Body of pancreas (tissue), 4 donors: Measurements from ENCODE around the gene PDE1C. TPM values are rescaled to one million over a fixed set of nuclear protein-coding genes. Genes with fewer than 3 reads are reported as not detected.
"Not testable (repeated sequence)": the region's sequence is repeated elsewhere in the genome, so short reads cannot be mapped to it uniquely, and the experiment has no call there.

Experiments
- ATAC-seq: fragments of 150-250 bp; one replicate; pipeline ENCODE4 v1.9.1; 2016
- DNase-seq, 4 donors: peaks; one replicate each; pipeline ENCODE4 v3.0.0-alpha.2; 2019
- H3K27ac ChIP-seq, 4 donors: fragments of 200-600 bp; sonication (generic); 1 replicate in 3 of 4; 2 replicates in 1 of 4; pipeline versions ENCODE4 v1.5.1 to v1.6.1; 2016 to 2019; ENCODE audit warnings: mild to moderate bottlenecking in 1 of 4, mixed read lengths in 1 of 4, moderate library complexity in 1 of 4
- H3K27me3 ChIP-seq, 2 donors: fragments of 200-600 bp; sonication (generic); one replicate each; pipeline ENCODE4 v1.6.0; 2016; ENCODE audit warnings: mild to moderate bottlenecking in 1 of 2
- H3K36me3 ChIP-seq, 2 donors: fragments of 200-600 bp; sonication (generic); replicated peaks in 1 of 2; 2 replicates each; pipeline ENCODE4 v1.5.1; 2016; ENCODE audit warnings: low read depth in 2 of 2; ENCODE audit not compliant: insufficient read depth in 1 of 2
- H3K4me1 ChIP-seq: fragments of 200-600 bp; sonication (generic); one replicate; pipeline ENCODE4 v1.6.0; 2016
- H3K4me3 ChIP-seq, 2 donors: fragments of 200-600 bp; sonication (generic); 1 replicate in 1 of 2; 2 replicates in 1 of 2; pipeline ENCODE4 v1.5.1; 2016 to 2019
- H3K9me3 ChIP-seq, 3 donors: fragments of 200-600 bp; sonication (generic); 1 replicate in 2 of 3; 2 replicates in 1 of 3; pipeline ENCODE4 v1.5.1; 2016
- POLR2A ChIP-seq, 3 donors: fragments of 450-650 bp; IDR thresholded peaks; one replicate each; pipeline ENCODE4 v1.6.1; 2016; ENCODE audit warnings: antibody characterized with exemption in 3 of 3, mild to moderate bottlenecking in 2 of 3
- WGBS, 2 donors: methylation state at CpG; one replicate each; pipeline ENCODE4 v1.1.5; 2017; 5-methylcytosine and 5-hydroxymethylcytosine counted together
- intact Hi-C: fragments of 100-400 bp; cut with DNase I; formaldehyde crosslinking; loops from one replicate; pipeline ENCODE4 v1.15.1; 2023
- total RNA-seq, 2 donors: library from RNA; depleted of rRNA; stranded (reverse); fragments of >200 nt; gene quantifications; one replicate each; pipeline ENCODE4 v1.1.0, GENCODE V29; 2016
- TF ChIP-seq, protein P1 (sequence below), 7 experiments: fragments of 450-650 bp in 4 of 7; fragments of 200-600 bp in 3 of 7; sonication (generic) in 3 of 7; IDR thresholded peaks; one replicate each; pipeline ENCODE4 v1.5.1; 2016 to 2019; ENCODE audit warnings: antibody characterized with exemption in 7 of 7

The PDE1C gene
- total RNA-seq, 2 donors from 2014 or later = 1.8 to 4.9 TPM

- TF ChIP-seq, protein P1, sequence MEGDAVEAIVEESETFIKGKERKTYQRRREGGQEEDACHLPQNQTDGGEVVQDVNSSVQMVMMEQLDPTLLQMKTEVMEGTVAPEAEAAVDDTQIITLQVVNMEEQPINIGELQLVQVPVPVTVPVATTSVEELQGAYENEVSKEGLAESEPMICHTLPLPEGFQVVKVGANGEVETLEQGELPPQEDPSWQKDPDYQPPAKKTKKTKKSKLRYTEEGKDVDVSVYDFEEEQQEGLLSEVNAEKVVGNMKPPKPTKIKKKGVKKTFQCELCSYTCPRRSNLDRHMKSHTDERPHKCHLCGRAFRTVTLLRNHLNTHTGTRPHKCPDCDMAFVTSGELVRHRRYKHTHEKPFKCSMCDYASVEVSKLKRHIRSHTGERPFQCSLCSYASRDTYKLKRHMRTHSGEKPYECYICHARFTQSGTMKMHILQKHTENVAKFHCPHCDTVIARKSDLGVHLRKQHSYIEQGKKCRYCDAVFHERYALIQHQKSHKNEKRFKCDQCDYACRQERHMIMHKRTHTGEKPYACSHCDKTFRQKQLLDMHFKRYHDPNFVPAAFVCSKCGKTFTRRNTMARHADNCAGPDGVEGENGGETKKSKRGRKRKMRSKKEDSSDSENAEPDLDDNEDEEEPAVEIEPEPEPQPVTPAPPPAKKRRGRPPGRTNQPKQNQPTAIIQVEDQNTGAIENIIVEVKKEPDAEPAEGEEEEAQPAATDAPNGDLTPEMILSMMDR (IDR thresholded peaks at IDR 0.05) = no peak
- TF ChIP-seq POLR2A (IDR thresholded peaks at IDR 0.05) = no peak
- H3K27ac ChIP-seq = peak overlapping the region in 2 of 4 donors; percentile 3 to 25
- no peaks in the 10 kb centered on the region for H3K36me3 ChIP-seq
- DNase-seq = peak in 2 of 4 donors; percentile 8 to 11
- no peaks in the 10 kb centered on the region for H3K9me3 ChIP-seq
- H3K27me3 ChIP-seq = no peaks in the 10 kb centered on the region
- 37 to 40% methylated on average over 2 of the region's 2 CpGs for WGBS, 2 donors
- peaks cover 11% of the 10 kb centered on the region for H3K4me1 ChIP-seq
- H3K4me3 ChIP-seq = no peak overlapping the region
- intact Hi-C loops = no loop called here
- ATAC-seq = peak; percentile 30
Measured at GRCh38 chr7:32018845-32019578, 51.2 kb downstream of the PDE1C start.

GRCh38 chr7:32015133-32015532, 55.1 kb downstream of the PDE1C start:
- no peak overlapping the region for H3K4me3 ChIP-seq
- H3K4me1 ChIP-seq = peaks cover 11% of the 10 kb centered on the region
- no peak overlapping the region for H3K27ac ChIP-seq
- H3K9me3 ChIP-seq = no peaks in the 10 kb centered on the region
- no peak for DNase-seq
- WGBS, 2 donors = 83 to 84% methylated on average over 2 of the region's 2 CpGs
- intact Hi-C loops = no loop called here
- no peaks in the 10 kb centered on the region for H3K36me3 ChIP-seq
- TF ChIP-seq, protein P1 (IDR thresholded peaks at IDR 0.05) = no peak
- no peak for TF ChIP-seq POLR2A (IDR thresholded peaks at IDR 0.05)
- no peaks in the 10 kb centered on the region for H3K27me3 ChIP-seq
- no peak for ATAC-seq

DNA sequence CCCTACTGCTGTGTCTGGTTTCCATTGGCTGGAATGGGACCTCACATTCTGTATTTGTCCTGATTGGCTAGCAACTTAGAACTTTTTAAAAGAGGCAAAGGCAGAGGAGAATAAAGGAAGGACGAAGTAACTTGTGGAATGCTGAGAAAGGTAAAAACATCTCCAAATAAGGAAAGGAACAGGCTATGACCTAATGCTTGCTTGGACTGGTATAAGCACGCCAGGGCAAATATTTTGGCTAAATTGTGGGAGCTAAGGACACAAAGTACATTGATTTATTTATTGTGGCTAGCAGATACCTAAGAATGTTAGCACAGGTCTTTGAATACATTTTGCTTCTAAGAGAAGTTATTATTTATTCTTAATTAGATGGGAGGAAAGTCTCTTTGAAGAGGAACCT, 56.7 kb downstream of the PDE1C start:
- H3K27ac ChIP-seq, H3K4me1 ChIP-seq, H3K36me3 ChIP-seq, H3K9me3 ChIP-seq, intact Hi-C loops, H3K4me3 ChIP-seq, ATAC-seq, DNase-seq, H3K27me3 ChIP-seq: not testable (repeated sequence)
- WGBS, 2 donors = 33 to 69% methylated on average over 2 of the region's 2 CpGs

DNA sequence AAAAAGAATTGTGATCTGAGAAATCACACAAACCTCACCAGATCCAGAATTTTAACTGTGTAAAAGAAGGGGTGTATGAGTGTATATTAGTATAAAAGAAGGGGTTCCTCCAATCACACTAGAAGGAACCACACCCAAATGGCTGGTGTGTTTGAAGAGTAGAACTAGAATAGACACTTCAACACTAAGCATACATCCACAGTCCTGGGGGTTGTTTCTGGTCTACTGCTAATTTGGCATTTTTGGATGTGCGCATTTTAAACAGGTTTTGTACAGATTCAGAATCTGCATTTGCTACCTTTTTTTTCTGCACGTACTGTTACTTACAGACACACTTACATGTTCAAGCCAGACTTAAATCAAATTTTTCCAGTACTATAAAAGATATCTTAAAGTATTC, 64.6 kb downstream of the PDE1C start:
- DNase-seq (no peak), ATAC-seq (no peak)
- Histone ChIP-seq H3K27ac (no peak overlapping the region), H3K4me3 (no peak overlapping the region), H3K27me3 (no peaks in the 10 kb centered on the region), H3K9me3 (peaks cover 0 to 9% (median 0%) of the 10 kb centered on the region in 3 donors), H3K4me1 (no peaks in the 10 kb centered on the region), H3K36me3 (no peaks in the 10 kb centered on the region)
- TF ChIP-seq, protein P1 (IDR thresholded peaks at IDR 0.05) = no peak
- no peak for TF ChIP-seq POLR2A (IDR thresholded peaks at IDR 0.05)
- intact Hi-C loops = no loop called here
- WGBS, 2 donors = 91 to 94% methylated on average over 2 of the region's 2 CpGs

DNA sequence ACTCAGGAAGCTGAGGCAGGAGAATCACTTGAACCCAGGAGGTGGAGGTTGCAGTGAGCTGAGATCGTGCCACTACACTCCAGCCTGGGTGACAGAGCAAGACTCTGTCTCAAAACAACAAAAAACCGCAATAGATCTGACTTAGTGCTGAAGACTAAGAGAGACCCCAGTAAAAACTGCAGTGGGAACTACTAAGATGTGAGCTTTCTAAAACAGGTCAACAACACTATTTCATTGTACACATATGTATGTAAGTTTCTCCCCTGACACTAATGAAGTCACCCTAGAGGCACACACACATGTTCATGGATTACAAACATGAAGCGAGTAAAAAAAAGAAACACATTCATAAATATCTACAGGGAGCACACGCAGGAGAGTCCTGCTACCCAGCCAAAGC, 68.3 kb downstream of the PDE1C start:
- intact Hi-C loops = no loop called here
- Histone ChIP-seq H3K27ac (no peak overlapping the region), H3K27me3 (no peaks in the 10 kb centered on the region), H3K4me3 (no peak overlapping the region), H3K36me3 (no peaks in the 10 kb centered on the region), H3K9me3 (peaks cover 0 to 9% (median 0%) of the 10 kb centered on the region in 3 donors), H3K4me1 (no peaks in the 10 kb centered on the region)
- DNase-seq = no peak
- no peak for TF ChIP-seq POLR2A (IDR thresholded peaks at IDR 0.05)
- TF ChIP-seq, protein P1 (IDR thresholded peaks at IDR 0.05) = no peak
- ATAC-seq = no peak
- WGBS, 2 donors = 87 to 90% methylated on average over 4 of the region's 4 CpGs
